Globus pallidus (tissue), 1 donor: ENCODE measurements around the gene SLITRK1.
A peak's percentile ranks its signal among the peaks of the same experiment; 100 is the strongest.

ENCODE experiments used
- DNase-seq: peaks from one replicate; pipeline ENCODE4 v3.0.0-alpha.2; 2015; ENCODE audit warnings: low spot score

SLITRK1 gene

DNA sequence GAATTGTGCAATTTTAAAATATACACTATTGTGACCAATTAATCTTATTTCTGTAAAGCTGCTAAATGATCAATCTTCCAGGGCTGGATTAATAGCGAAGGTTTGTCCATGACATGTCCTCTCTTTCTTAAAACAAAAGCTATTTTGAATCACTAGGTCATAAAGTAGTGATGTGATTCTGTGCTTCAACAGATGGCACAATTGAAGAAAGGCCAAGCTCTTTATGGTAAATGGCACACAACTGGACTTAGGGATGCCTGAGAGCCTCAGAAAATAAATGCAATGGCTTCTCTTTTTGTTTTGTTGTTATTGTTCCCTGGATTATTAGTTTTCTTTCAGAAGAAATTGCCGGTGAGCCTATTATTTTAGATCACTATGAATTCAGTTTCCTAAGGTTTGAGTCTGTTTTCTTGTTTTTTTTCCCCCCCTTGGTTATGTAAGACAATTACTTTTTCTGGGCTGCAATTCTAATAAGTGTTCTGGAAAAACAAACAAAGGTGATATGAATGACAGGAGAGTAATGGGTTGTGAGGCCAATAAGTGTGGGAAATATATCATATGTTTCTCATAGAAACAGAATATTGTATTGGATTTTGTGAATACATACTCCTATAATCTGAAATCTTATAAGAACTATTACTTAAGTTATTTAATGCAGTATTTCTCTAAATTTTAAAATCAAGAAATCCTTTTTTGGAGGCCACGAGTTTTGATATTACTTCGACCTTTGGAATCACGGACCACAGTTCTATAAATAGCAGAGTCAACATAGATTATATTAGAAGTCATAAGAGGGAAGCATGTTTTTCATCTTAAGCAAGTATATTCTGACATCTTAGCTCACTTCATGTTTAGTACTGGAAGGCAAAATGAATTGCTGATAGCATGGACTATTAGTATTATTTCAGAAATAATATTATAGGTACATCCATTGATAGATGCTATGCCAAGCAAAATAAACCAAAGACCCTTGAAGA is 16.8 kb downstream of the SLITRK1 start:
- no peak for DNase-seq

DNA sequence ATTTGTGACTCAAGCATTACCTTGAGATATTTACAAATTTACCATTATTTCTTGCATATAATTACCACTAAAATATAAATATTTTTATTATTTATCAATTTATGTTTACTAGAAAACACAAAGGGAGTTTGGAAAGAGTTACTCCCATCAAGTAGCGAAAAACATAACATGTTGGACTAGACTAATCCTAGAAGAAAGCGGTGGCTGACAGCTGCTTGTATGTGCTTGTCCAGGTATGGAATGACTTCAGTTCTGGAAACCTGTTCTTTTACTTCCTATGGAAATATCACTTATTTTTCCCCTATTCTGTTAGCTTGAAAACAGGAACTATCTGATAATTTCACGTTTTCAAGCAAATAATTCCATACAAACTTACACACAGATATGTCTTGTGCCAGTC is 28.5 kb downstream of the SLITRK1 start:
- no peak for DNase-seq

DNA sequence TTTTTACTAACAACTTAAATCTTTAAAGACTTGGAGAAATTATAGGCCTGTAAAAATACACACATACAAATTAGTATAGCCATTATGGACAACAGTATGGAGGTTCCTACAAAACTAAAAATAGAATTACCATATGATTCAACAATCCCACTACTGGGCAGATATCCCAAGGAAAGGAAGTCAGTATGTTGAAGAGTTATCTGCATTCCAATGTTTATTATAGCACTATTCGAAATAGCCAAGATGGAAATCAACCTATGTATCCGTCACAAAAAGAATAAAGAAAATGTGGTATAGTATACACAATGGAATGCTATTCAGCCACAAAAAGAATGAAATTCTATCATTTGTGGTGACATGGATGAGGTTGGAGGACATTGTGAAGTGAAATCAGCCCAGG is 37.2 kb downstream of the SLITRK1 start:
- DNase-seq, result no peak

DNA sequence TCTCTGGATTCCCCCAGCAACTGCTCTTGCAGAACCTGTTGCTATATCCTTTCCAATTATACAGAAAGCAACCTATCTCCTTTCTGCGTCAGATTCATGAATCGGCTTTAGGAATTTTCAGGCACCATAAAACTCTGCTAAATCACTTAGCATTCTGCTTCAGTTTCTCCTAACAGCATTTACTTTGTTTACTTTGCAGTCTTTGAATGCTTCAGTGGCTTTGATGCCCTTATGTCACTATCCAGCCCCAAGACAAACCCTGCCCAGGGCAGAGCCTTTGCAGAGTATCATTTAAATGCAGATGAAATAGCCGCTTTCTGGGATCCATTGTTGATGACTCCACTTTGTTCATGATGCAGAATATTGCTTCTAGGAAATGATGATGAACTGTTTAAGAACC is 43.1 kb downstream of the SLITRK1 start:
- peak; percentile 63 for DNase-seq

- no peak for DNase-seq
Observed at GRCh38 chr13:83831796-83832195, 50.5 kb downstream of the SLITRK1 start.

GRCh38 chr13:83829810-83830209 is 52.5 kb downstream of the SLITRK1 start:
- no peak for DNase-seq

GRCh38 chr13:83827338-83827737 is 54.9 kb downstream of the SLITRK1 start:
- DNase-seq, result no peak
